Measurements from ENCODE around the gene SCGB1C2. TPM values are rescaled to one million over a fixed set of nuclear protein-coding genes. Genes with fewer than 3 reads are reported as not detected.

The SCGB1C2 gene
- total and polyA plus RNA-seq, 9 donors: not detected

DNA sequence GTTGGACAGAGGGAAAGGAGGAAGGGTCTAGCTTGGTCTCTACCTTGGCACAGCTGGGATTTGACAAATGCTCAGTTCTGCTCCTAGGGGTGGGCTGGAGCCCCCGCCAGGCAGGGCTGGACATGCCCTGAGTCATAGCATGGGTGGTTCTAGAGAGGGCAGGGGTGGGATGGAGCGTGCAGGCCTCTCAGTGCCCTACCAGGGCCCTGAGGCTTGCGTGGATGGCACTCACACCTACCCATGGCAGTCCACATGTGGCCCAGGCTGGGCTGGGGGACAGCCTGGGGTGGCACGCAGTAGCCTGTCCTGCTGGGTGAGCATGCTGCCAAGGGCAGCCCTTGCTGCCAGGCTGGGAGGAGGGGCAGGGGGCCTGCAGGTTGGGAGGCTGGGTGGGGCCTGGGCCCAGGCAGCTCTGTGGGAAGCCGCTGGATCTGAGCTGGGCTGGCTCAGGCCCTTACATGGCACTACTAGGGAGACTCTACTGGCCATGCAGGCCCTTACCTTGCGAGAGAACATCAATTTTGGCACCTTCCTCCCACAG lies 32.8 kb downstream of the SCGB1C2 start:
- H3K4me3 ChIP-seq: no peak overlapping the region

DNA sequence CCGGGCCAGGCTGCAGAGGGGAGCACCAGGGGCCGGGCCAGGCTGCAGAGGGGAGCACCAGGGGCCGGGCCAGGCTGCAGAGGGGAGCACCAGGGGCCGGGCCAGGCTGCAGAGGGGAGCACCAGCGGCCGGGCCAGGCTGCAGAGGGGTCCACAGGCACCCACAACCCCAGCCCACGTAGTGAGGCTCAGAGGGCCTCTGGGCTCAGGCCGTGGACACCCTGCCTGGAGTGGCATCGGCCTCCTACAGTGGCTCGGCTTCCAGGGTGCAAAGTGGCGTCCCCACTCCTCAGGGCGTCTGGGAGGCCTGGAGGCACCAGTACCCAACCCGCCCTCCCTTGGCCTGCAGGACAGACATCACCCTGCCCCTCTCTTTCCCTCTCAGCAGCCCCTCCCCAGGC lies 34.5 kb downstream of the SCGB1C2 start:
- Histone ChIP-seq H3K36me3 (no peaks in the 10 kb centered on the region), H3K27me3 (no peaks in the 10 kb centered on the region), H3K4me1 (ENCODE audit: insufficient read depth) (no peaks in the 10 kb centered on the region), H3K27ac (no peak overlapping the region), H3K4me3 (no peak overlapping the region), H3K9me3 (no peaks in the 10 kb centered on the region)
- no peak for DNase-seq
- WGBS, 3 donors: 87 to 96% (median 96%) methylated on average over 7 to 12 of the region's 13 CpGs
- TF ChIP-seq POLR2A (IDR thresholded peaks at IDR 0.05) (no peak), EP300 (IDR thresholded peaks at IDR 0.05) (no peak)
- TF ChIP-seq, protein P1, sequence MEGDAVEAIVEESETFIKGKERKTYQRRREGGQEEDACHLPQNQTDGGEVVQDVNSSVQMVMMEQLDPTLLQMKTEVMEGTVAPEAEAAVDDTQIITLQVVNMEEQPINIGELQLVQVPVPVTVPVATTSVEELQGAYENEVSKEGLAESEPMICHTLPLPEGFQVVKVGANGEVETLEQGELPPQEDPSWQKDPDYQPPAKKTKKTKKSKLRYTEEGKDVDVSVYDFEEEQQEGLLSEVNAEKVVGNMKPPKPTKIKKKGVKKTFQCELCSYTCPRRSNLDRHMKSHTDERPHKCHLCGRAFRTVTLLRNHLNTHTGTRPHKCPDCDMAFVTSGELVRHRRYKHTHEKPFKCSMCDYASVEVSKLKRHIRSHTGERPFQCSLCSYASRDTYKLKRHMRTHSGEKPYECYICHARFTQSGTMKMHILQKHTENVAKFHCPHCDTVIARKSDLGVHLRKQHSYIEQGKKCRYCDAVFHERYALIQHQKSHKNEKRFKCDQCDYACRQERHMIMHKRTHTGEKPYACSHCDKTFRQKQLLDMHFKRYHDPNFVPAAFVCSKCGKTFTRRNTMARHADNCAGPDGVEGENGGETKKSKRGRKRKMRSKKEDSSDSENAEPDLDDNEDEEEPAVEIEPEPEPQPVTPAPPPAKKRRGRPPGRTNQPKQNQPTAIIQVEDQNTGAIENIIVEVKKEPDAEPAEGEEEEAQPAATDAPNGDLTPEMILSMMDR (IDR thresholded peaks at IDR 0.05): no peak
- intact Hi-C loops (cut with DNase I): no loop called here

More for the DNA sequence above, 32.8 kb downstream of the SCGB1C2 start:
- H3K9me3 ChIP-seq: no peaks in the 10 kb centered on the region
- no peaks in the 10 kb centered on the region for H3K36me3 ChIP-seq
- WGBS, 3 donors: 94 to 97% (median 95%) methylated on average over 6 of the region's 6 CpGs
- H3K27me3 ChIP-seq: no peaks in the 10 kb centered on the region
- intact Hi-C loops (cut with DNase I): no loop called here
- no peak for DNase-seq
- TF ChIP-seq EP300 (IDR thresholded peaks at IDR 0.05): no peak
- no peak for TF ChIP-seq POLR2A (IDR thresholded peaks at IDR 0.05)
- TF ChIP-seq, protein P1 (IDR thresholded peaks at IDR 0.05): no peak
- no peaks in the 10 kb centered on the region for H3K4me1 ChIP-seq (ENCODE audit: insufficient read depth)
- no peak overlapping the region for H3K27ac ChIP-seq

DNA sequence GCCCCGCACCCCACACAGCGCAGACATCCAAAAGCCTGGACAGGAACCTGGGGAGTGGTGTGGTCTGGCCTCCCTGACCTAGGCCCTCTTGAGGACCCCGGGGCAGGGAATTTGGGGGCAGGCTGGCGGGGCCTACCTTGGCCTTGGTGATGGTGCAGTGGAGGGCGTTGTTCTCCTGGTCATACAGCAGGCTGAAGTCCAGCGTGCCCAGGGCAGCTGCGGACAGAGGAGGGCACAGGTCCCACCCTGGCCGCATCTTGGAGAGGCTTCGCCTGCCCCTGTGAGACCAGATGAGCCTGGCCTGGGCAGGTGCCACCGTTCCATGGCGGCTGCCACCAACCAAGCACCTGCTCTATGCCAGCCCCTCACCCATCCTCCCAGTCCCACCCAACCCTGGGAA lies 35.0 kb downstream of the SCGB1C2 start:
- Histone ChIP-seq H3K4me1 (ENCODE audit: insufficient read depth) (no peaks in the 10 kb centered on the region), H3K4me3 (no peak overlapping the region), H3K36me3 (no peaks in the 10 kb centered on the region), H3K27ac (no peak overlapping the region), H3K9me3 (no peaks in the 10 kb centered on the region), H3K27me3 (no peaks in the 10 kb centered on the region)
- DNase-seq: no peak
- intact Hi-C loops (cut with DNase I): no loop called here
- 84 to 88% (median 85%) methylated on average over 11 of the region's 11 CpGs for WGBS, 3 donors
- no peak for TF ChIP-seq POLR2A (IDR thresholded peaks at IDR 0.05)
- TF ChIP-seq, protein P1 (IDR thresholded peaks at IDR 0.05): no peak
- TF ChIP-seq EP300 (IDR thresholded peaks at IDR 0.05): no peak

DNA sequence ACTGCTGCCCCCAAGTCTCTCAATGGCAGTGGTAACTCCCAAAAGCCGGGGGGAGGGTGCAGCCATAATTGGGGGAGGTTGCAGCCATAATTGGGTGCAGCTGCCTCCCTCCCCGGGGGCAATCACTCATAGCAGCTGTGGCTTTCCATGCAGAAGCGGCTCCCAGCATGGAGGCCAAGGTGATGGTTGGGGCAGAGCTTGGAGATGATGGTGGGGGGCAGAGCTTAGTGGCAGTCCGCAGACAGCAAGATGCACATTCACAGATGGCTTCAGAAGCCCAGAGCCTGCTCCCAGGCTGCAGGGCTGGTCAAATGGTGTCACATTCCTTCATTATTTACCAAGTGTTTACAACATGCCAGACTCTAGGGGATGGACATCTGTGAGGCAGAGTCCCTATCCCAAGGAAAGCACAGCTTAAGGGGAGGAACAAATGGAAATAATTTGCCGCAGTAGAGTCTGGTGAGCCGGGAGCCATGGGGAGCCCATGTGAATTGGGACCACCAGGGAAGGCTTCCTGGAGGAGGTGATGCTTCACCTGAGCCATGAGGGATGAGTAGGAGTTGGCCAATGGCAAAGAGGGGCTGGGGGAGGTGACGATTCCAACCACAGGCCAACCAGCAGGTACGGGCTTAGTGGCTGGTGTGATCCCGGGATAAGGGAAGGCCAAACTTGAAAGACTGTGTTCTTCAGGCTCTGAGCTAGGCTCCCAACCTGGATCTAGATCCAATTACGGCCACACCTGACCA lies 36.0 kb downstream of the SCGB1C2 start:
- DNase-seq: no peak
- Histone ChIP-seq H3K4me3 (no peak overlapping the region), H3K27ac (no peak overlapping the region), H3K4me1 (ENCODE audit: insufficient read depth) (no peaks in the 10 kb centered on the region), H3K36me3 (no peaks in the 10 kb centered on the region), H3K27me3 (no peaks in the 10 kb centered on the region), H3K9me3 (no peaks in the 10 kb centered on the region)
- no peak for TF ChIP-seq EP300 (IDR thresholded peaks at IDR 0.05)
- no peak for TF ChIP-seq POLR2A (IDR thresholded peaks at IDR 0.05)
- TF ChIP-seq, protein P1 (IDR thresholded peaks at IDR 0.05): no peak
- intact Hi-C loops (cut with DNase I): no loop called here
- whole genome bisulfite sequencing, 3 donors: 81 to 87% (median 83%) methylated on average over 10 of the region's 10 CpGs

Data from ovary (tissue), 9 donors.